Tongue (tissue), 2 donors: ENCODE measurements around the gene DAB1. TPM values are rescaled to one million over a fixed set of nuclear protein-coding genes. Genes with fewer than 3 reads are reported as not detected.

Source experiments
- DNase-seq: peaks from one replicate; pipeline ENCODE4 v3.0.0-alpha.2; 2015
- total RNA-seq: library from RNA; depleted of rRNA; stranded (reverse); fragments of >200 nt; gene quantifications from one replicate; pipeline ENCODE4 v1.2.3, GENCODE V29; 2014

DAB1 gene
- total RNA-seq, 1 donor from 2014 or later, result 2.5 TPM

- DNase-seq, result no peak
These were observed 206.0 kb downstream of the DAB1 start for GRCh38 chr1:57217905-57218304.

- DNase-seq, result peak; percentile 7
These were observed 208.8 kb downstream of the DAB1 start for GRCh38 chr1:57214951-57215575.

- DNase-seq, result no peak
These were observed 213.0 kb downstream of the DAB1 start for GRCh38 chr1:57210881-57211280.

- no peak for DNase-seq
These were observed 214.4 kb downstream of the DAB1 start for GRCh38 chr1:57209495-57209894.

- DNase-seq, result no peak
These were observed 215.0 kb downstream of the DAB1 start for GRCh38 chr1:57208741-57209302.

GRCh38 chr1:57206038-57206437 is 217.8 kb downstream of the DAB1 start:
- DNase-seq, result no peak

- no peak for DNase-seq
These were observed 218.7 kb downstream of the DAB1 start for GRCh38 chr1:57204942-57205787.

GRCh38 chr1:57204091-57204490 is 219.8 kb downstream of the DAB1 start:
- DNase-seq, result no peak

- no peak for DNase-seq
These were observed 221.6 kb downstream of the DAB1 start for GRCh38 chr1:57202241-57202640.

- DNase-seq, result no peak
These were observed 224.9 kb downstream of the DAB1 start for GRCh38 chr1:57198912-57199311.

GRCh38 chr1:57195436-57195941 is 228.4 kb downstream of the DAB1 start:
- no peak for DNase-seq

- no peak for DNase-seq
These were observed 231.6 kb downstream of the DAB1 start for GRCh38 chr1:57192222-57192621.

- no peak for DNase-seq
These were observed 233.0 kb downstream of the DAB1 start for GRCh38 chr1:57190898-57191297.

GRCh38 chr1:57188168-57188567 is 235.7 kb downstream of the DAB1 start:
- no peak for DNase-seq

GRCh38 chr1:57186455-57186854 is 237.4 kb downstream of the DAB1 start:
- no peak for DNase-seq

GRCh38 chr1:57179001-57179400 is 244.9 kb downstream of the DAB1 start:
- DNase-seq, result no peak

- no peak for DNase-seq
These were observed 248.4 kb downstream of the DAB1 start for GRCh38 chr1:57175506-57175905.

- DNase-seq, result no peak
These were observed 251.8 kb downstream of the DAB1 start for GRCh38 chr1:57172040-57172439.

GRCh38 chr1:57167997-57168396 is 255.9 kb downstream of the DAB1 start:
- DNase-seq, result no peak

GRCh38 chr1:57165546-57165945 is 258.3 kb downstream of the DAB1 start:
- no peak for DNase-seq

- DNase-seq, result no peak
These were observed 259.3 kb downstream of the DAB1 start for GRCh38 chr1:57164584-57164983.

GRCh38 chr1:57163789-57164188 is 260.1 kb downstream of the DAB1 start:
- no peak for DNase-seq

- no peak for DNase-seq
These were observed 260.5 kb downstream of the DAB1 start for GRCh38 chr1:57163325-57163724.
